Measurements from ENCODE around the gene CD109. TPM values are rescaled to one million over a fixed set of nuclear protein-coding genes. Genes with fewer than 3 reads are reported as not detected.
A peak's percentile ranks its signal among the peaks of the same experiment; 100 is the strongest.
"Not testable (repeated sequence)": the region's sequence is repeated elsewhere in the genome, so short reads cannot be mapped to it uniquely, and the experiment has no call there.

CD109 gene
- polyA plus RNA-seq, 1 donor from 2014 or later: not detected

GRCh38 chr6:73805982-73806381 is 110.0 kb downstream of the CD109 start:
- H3K4me1 Mint-ChIP-seq, H3K27ac Mint-ChIP-seq, H3K9me3 Mint-ChIP-seq, H3K4me3 Mint-ChIP-seq, H3K36me3 Mint-ChIP-seq, H3K27me3 Mint-ChIP-seq: not testable (repeated sequence)

GRCh38 chr6:73811706-73812105 is 115.7 kb downstream of the CD109 start:
- no peak overlapping the region for H3K4me3 Mint-ChIP-seq
- no peaks in the 10 kb centered on the region for H3K27me3 Mint-ChIP-seq

GRCh38 chr6:73817253-73817652 is 121.2 kb downstream of the CD109 start:
- no peak overlapping the region for H3K27ac Mint-ChIP-seq
- H3K9me3 Mint-ChIP-seq: peaks cover 3 to 4% (median 4%) of the 10 kb centered on the region in 3 donors
- no peaks in the 10 kb centered on the region for H3K4me1 Mint-ChIP-seq
- no peaks in the 10 kb centered on the region for H3K27me3 Mint-ChIP-seq
- H3K36me3 Mint-ChIP-seq: no peaks in the 10 kb centered on the region
- H3K4me3 Mint-ChIP-seq: no peak overlapping the region

More at GRCh38 chr6:73811706-73812105, 115.7 kb downstream of the CD109 start:
- Mint-ChIP-seq H3K27ac (no peak overlapping the region), H3K9me3 (no peaks in the 10 kb centered on the region), H3K4me1 (no peaks in the 10 kb centered on the region), H3K36me3 (no peaks in the 10 kb centered on the region)

GRCh38 chr6:73823046-73823735 is 127.2 kb downstream of the CD109 start:
- Mint-ChIP-seq H3K4me3 (no peak overlapping the region), H3K27ac (no peak overlapping the region), H3K27me3 (no peaks in the 10 kb centered on the region), H3K36me3 (no peaks in the 10 kb centered on the region), H3K9me3 (peaks cover 3 to 4% (median 4%) of the 10 kb centered on the region in 3 donors), H3K4me1 (peaks cover 0 to 3% (median 0%) of the 10 kb centered on the region in 3 donors)

GRCh38 chr6:73823832-73824231 is 127.8 kb downstream of the CD109 start:
- Mint-ChIP-seq H3K27me3 (no peaks in the 10 kb centered on the region), H3K36me3 (no peaks in the 10 kb centered on the region), H3K9me3 (peaks cover 3 to 4% (median 4%) of the 10 kb centered on the region in 3 donors), H3K4me1 (peaks cover 0 to 4% (median 0%) of the 10 kb centered on the region in 3 donors), H3K27ac (no peak overlapping the region), H3K4me3 (no peak overlapping the region)

- Mint-ChIP-seq H3K36me3 (no peaks in the 10 kb centered on the region), H3K9me3 (peaks cover 0 to under 1% (median under 1%) of the 10 kb centered on the region in 3 donors), H3K4me1 (peaks cover 0 to 4% (median 0%) of the 10 kb centered on the region in 3 donors), H3K27ac (no peak overlapping the region), H3K4me3 (no peak overlapping the region), H3K27me3 (no peaks in the 10 kb centered on the region)
Measured at GRCh38 chr6:73826571-73826970, 130.6 kb downstream of the CD109 start.

- Mint-ChIP-seq H3K36me3 (no peaks in the 10 kb centered on the region), H3K4me1 (peaks cover 0 to 4% (median 0%) of the 10 kb centered on the region in 3 donors), H3K27ac (no peak overlapping the region), H3K9me3 (no peaks in the 10 kb centered on the region), H3K4me3 (no peak overlapping the region), H3K27me3 (no peaks in the 10 kb centered on the region)
Measured at GRCh38 chr6:73830119-73830518, 134.1 kb downstream of the CD109 start.

GRCh38 chr6:73832313-73832712 is 136.3 kb downstream of the CD109 start:
- Mint-ChIP-seq H3K4me1 (peaks cover 0 to 4% (median 0%) of the 10 kb centered on the region in 3 donors), H3K9me3 (no peaks in the 10 kb centered on the region), H3K36me3 (no peaks in the 10 kb centered on the region), H3K27me3 (no peaks in the 10 kb centered on the region), H3K4me3 (no peak overlapping the region), H3K27ac (no peak overlapping the region)

GRCh38 chr6:73844696-73845095 is 148.7 kb downstream of the CD109 start:
- not testable (repeated sequence) for H3K4me1 Mint-ChIP-seq, H3K27me3 Mint-ChIP-seq, H3K4me3 Mint-ChIP-seq, H3K36me3 Mint-ChIP-seq, H3K27ac Mint-ChIP-seq, H3K9me3 Mint-ChIP-seq

- not testable (repeated sequence) for H3K27me3 Mint-ChIP-seq, H3K9me3 Mint-ChIP-seq, H3K4me1 Mint-ChIP-seq, H3K36me3 Mint-ChIP-seq, H3K27ac Mint-ChIP-seq, H3K4me3 Mint-ChIP-seq
Measured at GRCh38 chr6:73851048-73851447, 155.0 kb downstream of the CD109 start.

- Mint-ChIP-seq H3K4me1 (peaks cover 0 to 2% (median 1%) of the 10 kb centered on the region in 3 donors), H3K36me3 (no peaks in the 10 kb centered on the region), H3K27me3 (no peaks in the 10 kb centered on the region), H3K9me3 (peaks cover 0 to 4% (median 3%) of the 10 kb centered on the region in 3 donors), H3K27ac (no peak overlapping the region), H3K4me3 (peak overlapping the region in 1 of 4 donors; percentile 69)
Measured at GRCh38 chr6:73854998-73855718, 159.2 kb downstream of the CD109 start.

GRCh38 chr6:73857341-73857890 is 161.4 kb downstream of the CD109 start:
- H3K4me3 Mint-ChIP-seq: no peak overlapping the region
- H3K27ac Mint-ChIP-seq: no peak overlapping the region
- peaks cover 0 to 2% (median 1%) of the 10 kb centered on the region in 3 donors for H3K4me1 Mint-ChIP-seq
- H3K9me3 Mint-ChIP-seq: peaks cover 0 to 2% (median under 1%) of the 10 kb centered on the region in 3 donors
- no peaks in the 10 kb centered on the region for H3K36me3 Mint-ChIP-seq
- H3K27me3 Mint-ChIP-seq: peaks cover 2% of the 10 kb centered on the region

GRCh38 chr6:73858376-73858775 is 162.4 kb downstream of the CD109 start:
- Mint-ChIP-seq H3K4me1 (peaks cover 0 to 2% (median 1%) of the 10 kb centered on the region in 3 donors), H3K36me3 (no peaks in the 10 kb centered on the region), H3K9me3 (peaks cover 0 to 2% (median 0%) of the 10 kb centered on the region in 3 donors), H3K27ac (no peak overlapping the region), H3K27me3 (peaks cover 2% of the 10 kb centered on the region), H3K4me3 (no peak overlapping the region)

GRCh38 chr6:73860303-73860702 is 164.3 kb downstream of the CD109 start:
- Mint-ChIP-seq H3K36me3 (peaks cover 1% of the 10 kb centered on the region), H3K4me1 (no peaks in the 10 kb centered on the region), H3K27ac (no peak overlapping the region), H3K9me3 (peaks cover 0 to 2% (median 0%) of the 10 kb centered on the region in 3 donors), H3K27me3 (peaks cover 2% of the 10 kb centered on the region), H3K4me3 (no peak overlapping the region)

- H3K4me3 Mint-ChIP-seq: no peak overlapping the region
- peaks cover 2% of the 10 kb centered on the region for H3K27me3 Mint-ChIP-seq
- no peak overlapping the region for H3K27ac Mint-ChIP-seq
- peaks cover 1% of the 10 kb centered on the region for H3K36me3 Mint-ChIP-seq
- H3K4me1 Mint-ChIP-seq: no peaks in the 10 kb centered on the region
- peaks cover 0 to 3% (median 2%) of the 10 kb centered on the region in 3 donors for H3K9me3 Mint-ChIP-seq
Measured at GRCh38 chr6:73866305-73866704, 170.3 kb downstream of the CD109 start.
